IPS-18a (cell line): Measurements from ENCODE around the gene NPBWR2.
"Not testable (repeated sequence)": the region's sequence is repeated elsewhere in the genome, so short reads cannot be mapped to it uniquely, and the experiment has no call there.

Source experiments
- H3K27ac ChIP-seq: one replicate; pipeline ENCODE4 v1.5.1; 2013; ENCODE audit warnings: low read length
- H3K27me3 ChIP-seq: one replicate; pipeline ENCODE4 v1.6.1; 2013; ENCODE audit warnings: mild to moderate bottlenecking, low read length; ENCODE audit not compliant: control insufficient read depth, insufficient read depth
- H3K36me3 ChIP-seq: one replicate; pipeline ENCODE4 v1.6.1; 2013; ENCODE audit warnings: low read depth, low read length; ENCODE audit not compliant: control insufficient read depth
- H3K4me1 ChIP-seq: one replicate; pipeline ENCODE4 v1.6.1; 2013; ENCODE audit warnings: low read depth, low read length; ENCODE audit not compliant: control insufficient read depth
- H3K4me3 ChIP-seq: one replicate; pipeline ENCODE4 v1.5.1; 2013; ENCODE audit warnings: low read length
- H3K9ac ChIP-seq: one replicate; pipeline ENCODE4 v1.6.1; 2013; ENCODE audit warnings: mild to moderate bottlenecking, low read length, moderate library complexity
- H3K9me3 ChIP-seq: one replicate; pipeline ENCODE4 v1.6.1; 2013; ENCODE audit warnings: low read depth, low read length; ENCODE audit not compliant: control insufficient read depth

Gene NPBWR2

DNA sequence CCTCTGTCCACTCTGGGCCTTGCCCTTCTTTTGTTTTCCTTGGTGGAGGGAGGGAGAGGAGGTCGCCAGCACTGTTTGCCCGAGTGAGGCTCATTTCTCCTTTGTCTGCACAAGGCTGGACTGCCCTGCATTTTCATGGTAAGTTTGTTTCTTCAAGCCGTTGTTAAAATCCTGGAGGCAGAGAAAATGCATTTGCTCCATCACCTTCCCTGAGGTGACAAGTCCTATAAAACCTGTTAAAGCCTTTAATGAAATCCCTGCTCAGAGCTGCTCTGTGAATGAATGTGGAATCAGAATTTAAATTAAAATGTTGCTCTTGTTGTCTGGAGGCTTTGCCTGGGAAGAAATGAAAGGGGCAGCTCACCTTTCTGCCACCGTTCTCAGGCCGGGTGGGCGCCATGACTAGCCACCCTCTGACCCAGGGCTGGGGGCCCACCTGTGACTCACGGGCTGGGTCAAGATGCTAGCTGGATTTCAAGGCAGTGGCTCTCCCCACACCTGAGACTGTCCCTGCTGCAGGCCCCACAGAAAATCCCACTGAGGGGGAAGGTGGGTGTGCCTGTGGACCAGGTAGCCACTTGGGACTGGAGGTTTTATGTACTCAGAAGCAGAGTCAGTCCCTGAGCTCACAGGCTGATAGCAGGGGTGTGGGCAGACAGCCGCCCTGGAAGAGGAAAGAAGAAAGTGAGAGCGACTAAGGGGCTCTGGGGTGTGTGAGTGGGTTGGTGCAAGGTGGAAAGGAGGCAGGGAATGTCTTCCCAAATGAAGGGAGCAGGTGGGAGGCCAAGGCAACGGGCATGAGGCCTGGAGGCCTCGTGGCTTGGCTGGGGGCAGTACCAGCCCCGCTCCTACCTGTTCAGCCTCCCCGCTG, 32.9 kb upstream of the NPBWR2 start:
- H3K27ac ChIP-seq = no peak overlapping the region
- no peak overlapping the region for H3K9ac ChIP-seq
- no peaks in the 10 kb centered on the region for H3K4me1 ChIP-seq
- H3K9me3 ChIP-seq = no peaks in the 10 kb centered on the region
- H3K27me3 ChIP-seq = no peaks in the 10 kb centered on the region
- H3K4me3 ChIP-seq = no peak overlapping the region
- H3K36me3 ChIP-seq = no peaks in the 10 kb centered on the region

DNA sequence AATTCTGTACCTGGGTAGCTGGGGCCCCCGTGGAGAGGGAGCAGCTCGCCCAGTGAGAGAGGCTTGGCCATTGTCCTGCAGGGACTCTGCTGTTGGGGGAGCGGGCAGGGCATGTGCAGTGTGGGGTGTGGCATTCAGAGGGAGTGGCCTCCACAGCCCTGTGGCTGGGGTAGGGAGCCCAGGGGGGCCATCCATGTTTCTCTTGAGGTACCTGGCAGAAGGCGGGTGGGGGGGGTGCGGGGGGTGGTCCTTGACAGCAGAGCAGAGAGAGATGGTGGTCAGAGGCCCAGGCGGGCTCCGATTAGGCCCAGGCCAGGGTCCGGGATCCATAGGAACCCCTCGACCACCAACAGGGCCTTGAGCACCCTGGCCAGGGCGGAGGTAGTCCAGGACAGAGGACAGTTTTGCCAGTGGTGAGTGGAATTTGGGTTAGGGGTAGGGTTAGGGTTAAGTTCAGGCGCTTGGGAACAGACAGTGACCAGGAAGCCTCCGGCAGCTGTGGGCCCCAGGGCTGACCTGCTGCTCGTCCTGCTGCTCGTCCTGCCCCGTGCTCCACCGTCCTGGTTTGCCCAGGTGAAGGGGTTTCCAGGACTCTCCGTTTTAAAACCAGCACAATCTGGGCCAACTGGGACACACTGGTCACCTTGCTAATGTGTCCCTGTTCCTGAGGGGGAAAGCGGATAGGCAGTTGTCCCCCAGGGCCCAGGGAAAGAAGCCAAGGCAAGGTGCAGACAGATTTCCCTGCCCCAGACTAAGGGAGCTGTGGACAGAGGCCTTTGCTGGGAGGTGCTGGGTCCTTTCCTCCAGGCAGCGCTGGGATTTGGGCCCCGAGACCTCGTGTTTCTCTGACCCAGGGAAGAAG, 32.1 kb upstream of the NPBWR2 start:
- no peaks in the 10 kb centered on the region for H3K9me3 ChIP-seq
- H3K4me1 ChIP-seq = no peaks in the 10 kb centered on the region
- no peaks in the 10 kb centered on the region for H3K36me3 ChIP-seq
- no peak overlapping the region for H3K4me3 ChIP-seq
- H3K9ac ChIP-seq = no peak overlapping the region
- H3K27me3 ChIP-seq = no peaks in the 10 kb centered on the region
- H3K27ac ChIP-seq = no peak overlapping the region

DNA sequence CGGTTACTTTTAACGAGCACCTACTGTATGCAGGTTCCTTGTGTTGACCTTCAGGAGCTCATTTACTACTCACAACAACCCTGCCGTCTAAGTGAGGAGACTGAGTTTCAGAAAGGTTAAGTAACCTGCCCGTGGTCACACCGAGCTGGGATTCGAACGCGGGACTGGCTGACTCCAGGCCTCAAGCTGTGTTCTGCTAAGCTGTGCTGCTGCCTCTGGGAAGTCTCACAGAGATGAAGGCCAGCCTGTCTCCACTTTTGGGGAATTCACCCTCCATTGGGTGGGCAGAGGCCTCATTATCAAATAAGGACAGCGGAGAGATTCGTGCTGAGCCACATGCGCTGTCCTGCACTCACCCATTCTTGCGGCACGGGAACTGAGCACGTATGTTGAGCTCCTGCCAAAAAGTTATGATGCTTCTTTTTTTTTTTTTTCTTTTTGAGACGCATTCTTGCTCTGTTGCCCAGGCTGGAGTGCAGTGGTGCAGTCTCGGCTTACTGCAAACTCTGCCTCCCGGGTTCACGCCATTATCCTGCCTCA, 31.0 kb upstream of the NPBWR2 start:
- H3K9me3 ChIP-seq = no peaks in the 10 kb centered on the region
- no peaks in the 10 kb centered on the region for H3K27me3 ChIP-seq
- H3K4me3 ChIP-seq = no peak overlapping the region
- no peak overlapping the region for H3K9ac ChIP-seq
- no peaks in the 10 kb centered on the region for H3K4me1 ChIP-seq
- no peaks in the 10 kb centered on the region for H3K36me3 ChIP-seq
- no peak overlapping the region for H3K27ac ChIP-seq

DNA sequence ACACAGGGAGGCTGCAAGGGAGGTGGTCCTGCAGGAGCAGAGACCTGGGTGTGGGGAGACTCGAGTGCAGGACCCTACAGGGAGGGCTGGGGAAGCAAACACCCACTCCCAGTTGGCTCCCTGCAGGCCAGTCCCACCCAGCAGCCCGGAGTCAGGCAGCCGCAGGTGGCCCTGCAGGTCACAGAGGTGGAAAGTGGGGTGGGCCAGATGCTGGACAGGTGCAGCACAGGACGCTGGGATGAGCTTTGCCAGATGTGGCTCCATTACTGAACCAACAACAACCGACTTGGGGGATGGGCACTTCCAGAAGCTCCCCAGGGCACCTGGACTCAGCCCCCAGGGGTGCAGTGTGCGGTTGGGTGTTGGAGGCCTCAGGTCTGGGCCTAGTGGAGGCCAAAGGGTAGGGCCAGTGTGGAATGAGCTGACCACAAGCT, 30.2 kb upstream of the NPBWR2 start:
- Histone ChIP-seq H3K27me3 (no peaks in the 10 kb centered on the region), H3K9ac (no peak overlapping the region), H3K4me1 (no peaks in the 10 kb centered on the region), H3K4me3 (no peak overlapping the region), H3K36me3 (no peaks in the 10 kb centered on the region), H3K9me3 (no peaks in the 10 kb centered on the region), H3K27ac (no peak overlapping the region)

DNA sequence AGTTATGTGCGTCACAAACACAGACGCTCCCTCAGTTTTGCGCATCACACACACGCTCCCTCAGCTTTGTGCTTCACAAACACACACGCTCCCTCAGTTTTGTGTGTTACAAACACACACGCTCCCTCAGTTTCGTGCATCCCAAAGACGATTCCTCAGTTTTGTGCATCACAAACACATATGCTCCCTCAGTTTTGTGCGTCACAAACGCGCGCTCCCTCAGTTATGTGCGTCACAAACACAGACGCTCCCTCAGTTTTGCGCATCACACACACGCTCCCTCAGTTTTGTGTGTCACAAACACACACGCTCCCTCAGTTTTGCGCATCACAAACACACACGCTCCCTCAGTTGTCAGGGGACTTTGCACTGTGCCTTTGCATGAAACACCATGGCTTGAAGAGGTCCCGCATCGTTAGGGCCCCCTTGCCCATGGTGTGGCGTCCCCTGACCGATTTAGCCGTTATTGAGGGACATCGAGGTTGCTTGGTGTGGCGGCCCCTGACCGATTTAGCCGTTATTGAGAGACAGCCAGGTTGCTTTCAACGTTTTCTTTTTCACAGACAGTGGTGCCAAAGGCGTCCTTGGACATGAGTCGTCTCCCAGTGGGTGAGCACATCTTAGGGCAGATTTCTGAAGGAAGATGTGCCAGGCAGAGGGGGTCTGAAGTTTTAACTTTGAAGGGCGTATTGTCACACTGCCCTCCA, 28.8 kb upstream of the NPBWR2 start:
- H3K27ac ChIP-seq = no peak overlapping the region

DNA sequence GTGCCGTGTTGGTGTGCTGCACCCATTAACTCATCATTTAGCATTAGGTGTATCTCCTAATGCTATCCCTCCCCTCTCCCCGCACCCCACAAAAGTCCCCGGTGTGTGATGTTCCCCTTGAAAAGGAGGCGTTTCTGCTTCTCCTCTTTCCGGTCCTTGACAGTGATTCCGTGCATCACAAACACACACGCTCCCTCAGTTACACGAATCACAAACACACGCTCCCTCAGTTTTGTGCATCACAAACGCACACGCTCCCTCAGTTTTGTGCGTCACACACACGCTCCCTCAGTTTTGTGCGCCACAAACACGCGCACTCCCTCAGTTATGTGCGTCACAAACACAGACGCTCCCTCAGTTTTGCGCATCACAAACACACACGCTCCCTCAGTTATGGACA, 27.4 kb upstream of the NPBWR2 start:
- not testable (repeated sequence) for H3K27ac ChIP-seq, H3K4me1 ChIP-seq, H3K9ac ChIP-seq, H3K36me3 ChIP-seq, H3K9me3 ChIP-seq, H3K27me3 ChIP-seq, H3K4me3 ChIP-seq

More for the DNA sequence above, 28.8 kb upstream of the NPBWR2 start:
- Histone ChIP-seq H3K36me3 (no peaks in the 10 kb centered on the region), H3K4me3 (no peak overlapping the region), H3K9me3 (no peaks in the 10 kb centered on the region), H3K4me1 (no peaks in the 10 kb centered on the region), H3K27me3 (no peaks in the 10 kb centered on the region), H3K9ac (no peak overlapping the region)

DNA sequence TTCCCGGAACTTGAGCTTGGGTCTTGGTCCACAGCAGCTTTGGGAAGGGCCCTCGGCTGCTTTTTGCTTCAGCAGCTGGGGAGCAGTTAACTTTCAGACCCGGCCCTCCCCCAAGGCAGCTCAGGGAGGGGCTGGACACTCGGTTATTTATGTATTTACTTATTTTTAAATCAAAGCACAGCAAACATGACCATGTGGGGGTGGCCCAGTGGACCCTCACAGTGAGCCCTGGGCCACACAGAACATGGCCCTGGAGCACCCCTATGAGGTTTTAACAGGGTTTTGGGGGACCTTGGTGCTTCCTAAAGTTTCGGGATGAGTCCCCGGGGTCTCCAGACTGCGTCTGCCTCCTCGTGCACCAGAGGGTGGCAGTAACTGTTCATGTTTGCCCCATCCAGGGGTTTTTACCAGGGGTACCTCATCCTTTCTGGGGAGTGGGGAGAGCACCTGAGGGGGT, 26.6 kb upstream of the NPBWR2 start:
- Histone ChIP-seq H3K36me3 (no peaks in the 10 kb centered on the region), H3K27me3 (no peaks in the 10 kb centered on the region), H3K4me1 (no peaks in the 10 kb centered on the region), H3K27ac (no peak overlapping the region), H3K9me3 (no peaks in the 10 kb centered on the region), H3K9ac (no peak overlapping the region), H3K4me3 (no peak overlapping the region)

DNA sequence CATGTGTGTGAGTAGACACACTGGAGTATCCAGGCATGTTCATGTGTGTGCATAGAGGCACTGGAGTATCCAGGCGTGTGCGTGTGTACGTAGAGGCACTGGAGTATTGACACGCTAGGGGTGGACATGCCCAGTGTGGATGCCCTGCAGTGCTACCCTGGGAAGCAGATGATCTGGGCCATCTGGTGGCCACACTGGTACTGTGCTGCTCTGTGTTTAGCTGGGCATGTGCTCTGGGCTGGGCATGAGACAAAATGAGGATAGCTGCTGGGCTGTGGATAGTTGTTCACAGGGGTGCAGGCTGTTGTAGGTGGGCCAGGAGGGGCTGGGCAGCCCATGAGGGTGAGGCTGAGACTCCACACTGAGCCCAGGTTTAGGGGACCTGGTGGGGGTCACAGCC, 24.0 kb upstream of the NPBWR2 start:
- no peaks in the 10 kb centered on the region for H3K27me3 ChIP-seq
- no peak overlapping the region for H3K27ac ChIP-seq
- no peak overlapping the region for H3K9ac ChIP-seq
- H3K9me3 ChIP-seq = no peaks in the 10 kb centered on the region
- H3K36me3 ChIP-seq = no peaks in the 10 kb centered on the region
- H3K4me3 ChIP-seq = no peak overlapping the region
- H3K4me1 ChIP-seq = no peaks in the 10 kb centered on the region

DNA sequence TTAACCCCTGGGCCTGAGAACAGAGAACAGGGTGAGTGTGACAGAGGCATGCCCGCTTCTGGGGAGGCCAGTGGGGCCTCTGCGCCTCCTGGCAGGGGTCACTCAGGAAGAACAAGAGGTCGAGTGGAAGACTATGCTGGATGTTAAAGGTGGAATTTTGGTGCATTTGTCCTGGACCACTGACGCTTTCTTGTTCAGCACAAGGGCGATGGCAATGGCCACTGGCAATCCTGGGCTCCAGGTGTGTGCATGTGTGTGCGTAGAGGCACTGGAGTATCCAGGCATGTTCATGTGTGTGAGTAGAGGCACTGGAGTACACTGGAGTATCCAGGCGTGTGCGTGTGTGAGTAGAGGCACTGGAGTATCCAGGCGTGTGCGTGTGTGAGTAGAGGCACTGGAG, 23.5 kb upstream of the NPBWR2 start:
- H3K4me1 ChIP-seq = no peaks in the 10 kb centered on the region
- no peaks in the 10 kb centered on the region for H3K9me3 ChIP-seq
- H3K27ac ChIP-seq = no peak overlapping the region
- H3K27me3 ChIP-seq = no peaks in the 10 kb centered on the region
- no peak overlapping the region for H3K9ac ChIP-seq
- H3K36me3 ChIP-seq = no peaks in the 10 kb centered on the region
- no peak overlapping the region for H3K4me3 ChIP-seq

DNA sequence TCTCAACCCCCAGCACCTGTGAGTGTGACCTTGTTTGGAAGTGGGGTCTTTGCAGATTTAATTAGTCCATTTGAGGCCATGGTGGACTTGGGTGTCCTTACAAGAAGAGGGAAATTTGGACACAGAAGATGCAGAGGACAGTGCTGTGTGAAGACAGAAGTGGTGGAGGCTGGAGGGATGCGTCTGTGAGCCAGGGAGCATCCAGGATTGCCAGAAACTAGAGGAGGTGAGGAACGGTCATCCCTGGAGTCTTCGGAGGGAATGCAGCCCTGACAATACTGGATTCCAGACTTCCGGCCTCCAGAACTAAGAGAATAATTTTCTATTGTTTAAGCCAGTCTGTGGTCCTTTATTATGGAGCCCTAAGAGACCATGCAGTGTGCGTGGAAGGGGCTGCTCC, 22.9 kb upstream of the NPBWR2 start:
- H3K4me3 ChIP-seq = no peak overlapping the region
- no peaks in the 10 kb centered on the region for H3K36me3 ChIP-seq
- no peaks in the 10 kb centered on the region for H3K9me3 ChIP-seq
- no peaks in the 10 kb centered on the region for H3K4me1 ChIP-seq
- H3K9ac ChIP-seq = no peak overlapping the region
- H3K27ac ChIP-seq = no peak overlapping the region
- no peaks in the 10 kb centered on the region for H3K27me3 ChIP-seq

DNA sequence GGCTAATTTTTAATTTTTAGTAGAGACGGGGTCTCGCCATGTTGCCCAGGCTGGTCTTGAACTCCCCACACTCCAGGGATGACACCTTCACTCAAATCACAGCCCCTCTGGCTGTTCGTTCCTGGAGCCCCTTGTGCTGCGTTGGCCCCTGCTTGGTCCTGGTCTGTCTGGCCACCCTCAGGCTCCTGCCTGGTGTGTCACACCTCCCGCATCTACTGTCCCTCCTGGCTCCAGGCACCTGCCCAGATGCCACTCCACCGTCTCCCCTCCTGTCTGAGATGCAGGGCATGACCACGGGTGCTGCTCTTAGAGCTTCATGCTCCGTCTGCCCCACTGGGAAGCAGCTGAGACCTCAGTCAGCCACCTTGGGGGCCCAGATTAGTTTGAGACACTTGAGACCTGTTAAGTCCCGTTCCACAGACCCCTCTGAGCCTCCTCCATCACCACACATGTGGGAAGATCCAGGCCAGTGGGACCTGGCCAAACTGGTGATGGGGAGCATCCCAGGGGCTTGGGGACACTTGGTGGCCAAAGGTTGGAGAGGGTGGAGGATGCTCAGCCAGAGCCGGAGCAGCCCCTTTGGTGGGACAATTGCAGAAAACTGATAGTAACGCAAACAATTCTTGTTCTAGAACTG, 21.9 kb upstream of the NPBWR2 start:
- Histone ChIP-seq H3K4me3 (no peak overlapping the region), H3K36me3 (no peaks in the 10 kb centered on the region), H3K9ac (no peak overlapping the region), H3K27me3 (no peaks in the 10 kb centered on the region), H3K27ac (no peak overlapping the region), H3K4me1 (no peaks in the 10 kb centered on the region), H3K9me3 (no peaks in the 10 kb centered on the region)
